ENCODE data around the gene STK26. TPM values are rescaled to one million over a fixed set of nuclear protein-coding genes. Genes with fewer than 3 reads are reported as not detected.

The STK26 gene
- total RNA-seq, 4 donors from 2014 or later: 7.0 to 17.2 (median 15.0) TPM

DNA sequence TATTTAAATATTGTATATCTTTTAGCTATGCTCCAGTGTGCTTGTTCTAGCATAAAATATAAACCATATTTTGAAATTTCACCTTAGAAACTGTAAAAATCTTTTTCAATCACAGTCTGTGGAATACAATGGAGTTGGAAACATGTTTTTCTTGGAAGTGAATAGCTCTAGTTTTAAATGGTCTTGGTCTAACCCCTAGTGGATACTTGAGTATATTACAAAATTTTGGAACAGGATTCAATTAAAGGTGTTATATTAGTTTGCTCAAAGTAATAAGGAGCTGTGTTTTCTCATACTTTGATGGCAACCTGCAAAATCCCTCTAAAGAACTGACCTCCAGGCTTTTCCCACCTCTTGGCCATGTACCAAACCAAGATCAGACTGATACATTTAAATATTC lies 48.2 kb downstream of the STK26 start:
- DNase-seq (ENCODE audit: low spot score in 2 of 2): no peak
- H3K4me3 ChIP-seq (ENCODE audit: low read depth, poor library complexity, severe bottlenecking): no peak overlapping the region
- TF ChIP-seq, protein P1, sequence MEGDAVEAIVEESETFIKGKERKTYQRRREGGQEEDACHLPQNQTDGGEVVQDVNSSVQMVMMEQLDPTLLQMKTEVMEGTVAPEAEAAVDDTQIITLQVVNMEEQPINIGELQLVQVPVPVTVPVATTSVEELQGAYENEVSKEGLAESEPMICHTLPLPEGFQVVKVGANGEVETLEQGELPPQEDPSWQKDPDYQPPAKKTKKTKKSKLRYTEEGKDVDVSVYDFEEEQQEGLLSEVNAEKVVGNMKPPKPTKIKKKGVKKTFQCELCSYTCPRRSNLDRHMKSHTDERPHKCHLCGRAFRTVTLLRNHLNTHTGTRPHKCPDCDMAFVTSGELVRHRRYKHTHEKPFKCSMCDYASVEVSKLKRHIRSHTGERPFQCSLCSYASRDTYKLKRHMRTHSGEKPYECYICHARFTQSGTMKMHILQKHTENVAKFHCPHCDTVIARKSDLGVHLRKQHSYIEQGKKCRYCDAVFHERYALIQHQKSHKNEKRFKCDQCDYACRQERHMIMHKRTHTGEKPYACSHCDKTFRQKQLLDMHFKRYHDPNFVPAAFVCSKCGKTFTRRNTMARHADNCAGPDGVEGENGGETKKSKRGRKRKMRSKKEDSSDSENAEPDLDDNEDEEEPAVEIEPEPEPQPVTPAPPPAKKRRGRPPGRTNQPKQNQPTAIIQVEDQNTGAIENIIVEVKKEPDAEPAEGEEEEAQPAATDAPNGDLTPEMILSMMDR (IDR thresholded peaks at IDR 0.05): no peak
- no peak for TF ChIP-seq POLR2A (IDR thresholded peaks at IDR 0.05)
- intact Hi-C loops (cut with DNase I; ENCODE audit: low total_unique reads): no loop called here

DNA sequence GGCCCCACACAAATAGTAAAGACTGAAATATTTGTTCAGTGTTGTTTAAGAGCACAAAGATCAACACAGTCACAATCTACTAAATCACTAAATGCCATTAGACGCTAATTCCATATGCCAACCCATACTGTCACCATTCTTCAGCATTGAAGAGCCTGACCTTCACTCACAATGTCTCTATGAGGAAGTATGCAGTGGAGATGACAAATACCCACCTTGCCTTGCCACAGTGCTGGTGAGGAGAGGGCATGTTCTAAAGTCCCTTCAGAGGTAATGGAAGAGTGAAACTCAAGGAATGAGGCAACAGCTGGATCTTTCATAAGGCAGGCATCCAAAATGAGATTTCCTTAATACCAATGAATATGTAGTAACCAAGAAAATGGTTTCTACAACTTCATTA lies 54.3 kb downstream of the STK26 start:
- WGBS, 2 donors: 83 to 96% methylated on average over 1 of the region's 1 CpG
- TF ChIP-seq, protein P1 (IDR thresholded peaks at IDR 0.05): no peak
- no peak for TF ChIP-seq POLR2A (IDR thresholded peaks at IDR 0.05)
- intact Hi-C loops (cut with DNase I; ENCODE audit: low total_unique reads): no loop called here
- H3K4me3 ChIP-seq (ENCODE audit: low read depth, poor library complexity, severe bottlenecking): no peak overlapping the region
- DNase-seq (ENCODE audit: low spot score in 2 of 2): no peak

DNA sequence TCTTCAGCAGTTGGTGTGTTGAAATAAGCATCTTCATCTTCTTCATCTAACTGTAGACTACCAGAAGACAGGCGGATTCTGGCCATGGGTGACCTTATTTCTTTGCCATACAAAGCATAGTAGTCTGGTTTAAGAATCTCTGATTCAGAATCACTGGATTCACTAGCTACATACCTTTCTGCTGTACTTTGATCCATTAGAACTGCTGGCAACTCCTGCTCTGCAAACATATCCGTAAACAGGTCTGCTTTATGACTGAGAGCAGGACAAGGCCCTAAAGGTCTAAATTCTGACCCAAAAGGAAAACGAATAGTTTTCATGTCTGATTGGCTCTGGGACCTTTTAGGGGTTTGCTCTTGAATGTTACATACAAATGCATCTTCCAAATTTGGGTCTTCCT lies 54.8 kb downstream of the STK26 start:
- intact Hi-C loops (cut with DNase I; ENCODE audit: low total_unique reads): no loop called here
- H3K4me3 ChIP-seq (ENCODE audit: low read depth, poor library complexity, severe bottlenecking): no peak overlapping the region
- DNase-seq (ENCODE audit: low spot score in 2 of 2): no peak
- WGBS, 2 donors: 77 to 93% methylated on average over 3 of the region's 3 CpGs
- TF ChIP-seq, protein P1 (IDR thresholded peaks at IDR 0.05): no peak
- no peak for TF ChIP-seq POLR2A (IDR thresholded peaks at IDR 0.05)

DNA sequence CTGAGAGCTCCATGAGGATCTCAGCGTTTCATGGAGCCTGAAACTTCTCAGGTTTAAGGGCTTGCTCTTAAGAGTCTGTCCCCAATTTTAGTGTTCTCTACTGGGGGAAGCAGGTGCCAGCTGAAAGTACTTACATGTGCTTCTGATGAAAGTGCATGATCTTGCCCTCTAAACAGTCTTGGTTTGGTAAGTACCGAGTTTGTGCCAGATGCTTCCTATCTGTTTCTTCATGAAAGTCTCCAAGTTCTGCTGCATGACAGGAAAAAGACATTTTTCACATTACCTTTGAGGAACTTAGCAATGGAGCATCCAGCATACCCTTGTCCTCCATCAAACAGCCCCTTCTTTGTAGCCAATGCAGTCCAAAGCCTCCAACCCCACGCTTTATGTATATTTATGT lies 62.7 kb downstream of the STK26 start:
- intact Hi-C loops (cut with DNase I; ENCODE audit: low total_unique reads): no loop called here
- WGBS, 2 donors: 27 to 38% methylated on average over 3 of the region's 3 CpGs

DNA sequence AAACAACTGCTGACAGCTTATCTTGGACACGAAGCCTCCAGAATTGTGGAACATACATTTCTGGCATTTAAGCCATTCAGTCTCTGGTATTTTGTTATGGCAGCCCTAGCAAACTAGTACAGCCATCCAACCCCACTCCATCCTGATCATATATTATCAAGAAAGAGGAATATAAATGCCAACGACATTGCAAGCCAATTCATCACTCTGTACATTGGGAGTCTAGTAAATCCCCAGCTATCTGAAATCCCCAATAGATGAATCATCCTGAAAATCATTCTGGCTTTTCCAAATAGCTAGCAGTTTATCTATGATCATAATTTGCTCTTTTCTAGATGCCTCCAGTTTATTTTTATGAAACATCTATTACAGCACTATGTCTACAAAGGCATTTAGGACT lies 63.6 kb downstream of the STK26 start:
- no peak overlapping the region for H3K4me3 ChIP-seq (ENCODE audit: low read depth, poor library complexity, severe bottlenecking)
- intact Hi-C loops (cut with DNase I; ENCODE audit: low total_unique reads): no loop called here
- 37 to 42% methylated on average over 2 of the region's 2 CpGs for WGBS, 2 donors
- TF ChIP-seq, protein P1 (IDR thresholded peaks at IDR 0.05): no peak
- TF ChIP-seq POLR2A (IDR thresholded peaks at IDR 0.05): no peak
- DNase-seq (ENCODE audit: low spot score in 2 of 2): no peak

More for the DNA sequence above, 62.7 kb downstream of the STK26 start:
- DNase-seq (ENCODE audit: low spot score in 2 of 2): no peak
- H3K4me3 ChIP-seq (ENCODE audit: low read depth, poor library complexity, severe bottlenecking): no peak overlapping the region
- TF ChIP-seq, protein P1 (IDR thresholded peaks at IDR 0.05): no peak
- TF ChIP-seq POLR2A (IDR thresholded peaks at IDR 0.05): no peak

DNA sequence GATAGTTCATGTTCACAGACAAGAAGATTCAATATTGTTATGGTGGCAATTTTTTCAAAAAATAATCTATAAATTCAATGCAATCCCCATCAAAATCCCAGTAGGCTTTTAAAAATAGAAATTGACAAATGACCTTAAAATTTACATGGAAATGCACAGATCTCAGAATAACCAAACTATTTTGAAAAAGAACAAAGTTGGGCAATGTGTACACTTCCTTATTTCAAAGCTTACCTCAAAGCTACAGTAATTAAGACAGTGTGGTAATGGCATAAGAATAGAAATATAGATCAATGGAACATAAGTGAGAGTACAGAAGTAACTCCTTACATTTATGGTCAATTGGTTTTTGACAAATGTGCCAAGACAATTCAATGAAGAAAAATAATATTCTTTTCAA lies 65.8 kb downstream of the STK26 start:
- no peak for DNase-seq (ENCODE audit: low spot score in 2 of 2)
- H3K4me3 ChIP-seq (ENCODE audit: low read depth, poor library complexity, severe bottlenecking): no peak overlapping the region
- intact Hi-C loops (cut with DNase I; ENCODE audit: low total_unique reads): no loop called here
- TF ChIP-seq, protein P1 (IDR thresholded peaks at IDR 0.05): no peak
- TF ChIP-seq POLR2A (IDR thresholded peaks at IDR 0.05): no peak

Measured in lower leg skin (tissue), 4 donors.